Activated naive CD8-positive, alpha-beta T cell (primary cell): Measurements from ENCODE around the gene FCHSD2.
A peak's percentile ranks its signal among the peaks of the same experiment; 100 is the strongest.
"Not testable (repeated sequence)": the region's sequence is repeated elsewhere in the genome, so short reads cannot be mapped to it uniquely, and the experiment has no call there.

ENCODE experiments used
- H3K27ac Mint-ChIP-seq: one replicate; pipeline ENCODE4 v1.8.0; 2021; ENCODE audit warnings: mixed read lengths
- H3K27me3 Mint-ChIP-seq: one replicate; pipeline ENCODE4 v1.8.0; 2021; ENCODE audit warnings: mixed read lengths
- H3K36me3 Mint-ChIP-seq: one replicate; pipeline ENCODE4 v1.8.0; 2021; ENCODE audit warnings: mixed read lengths
- H3K4me1 Mint-ChIP-seq: one replicate; pipeline ENCODE4 v1.8.0; 2021; ENCODE audit warnings: low read depth, mixed read lengths
- H3K4me3 Mint-ChIP-seq: one replicate; pipeline ENCODE4 v1.8.0; 2021; ENCODE audit warnings: mild to moderate bottlenecking, mixed read lengths
- H3K9me3 Mint-ChIP-seq: one replicate; pipeline ENCODE4 v1.8.0; 2021; ENCODE audit warnings: low read depth, mixed read lengths

FCHSD2 gene

DNA sequence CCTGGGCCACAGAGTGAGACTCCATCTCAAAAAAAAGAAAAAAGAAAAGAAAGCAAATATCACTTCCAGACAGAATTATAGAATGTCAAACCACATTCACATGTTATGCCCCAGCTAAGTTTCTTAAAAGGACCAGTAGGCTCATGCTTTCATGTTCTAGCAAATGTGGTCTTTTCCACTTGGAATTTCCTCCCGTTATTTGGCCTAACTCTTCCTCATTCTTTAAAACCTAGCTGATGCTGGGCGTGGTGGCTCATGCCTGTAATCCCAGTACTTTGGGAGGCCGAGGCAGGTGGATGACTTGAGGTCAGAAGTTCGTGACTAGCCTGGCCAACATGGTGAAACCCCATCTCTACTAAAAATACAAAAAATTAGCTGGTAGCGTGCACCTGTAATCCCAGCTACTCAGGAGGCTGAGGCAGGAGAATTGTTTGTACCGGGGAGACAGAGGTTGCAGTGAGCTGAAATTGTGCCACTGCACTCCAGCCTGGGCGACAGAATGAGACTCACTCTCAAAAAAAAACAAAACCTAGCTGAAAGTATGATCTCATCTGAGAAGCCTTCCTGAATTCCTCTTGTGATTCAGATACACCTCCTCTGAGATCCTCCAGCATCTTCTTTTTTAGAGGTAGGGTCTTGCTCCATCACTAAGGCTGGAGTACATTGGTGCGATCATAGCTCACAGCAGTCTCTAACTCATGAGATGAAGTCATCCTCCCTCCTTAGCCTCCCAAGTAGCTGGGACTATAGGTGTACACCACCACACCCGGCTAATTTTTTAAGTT, 50.4 kb downstream of the FCHSD2 start:
- Mint-ChIP-seq H3K4me3 (no peak overlapping the region), H3K36me3 (peaks cover 3% of the 10 kb centered on the region), H3K27ac (no peak overlapping the region), H3K4me1 (peaks cover 20% of the 10 kb centered on the region), H3K27me3 (no peaks in the 10 kb centered on the region), H3K9me3 (no peaks in the 10 kb centered on the region)

DNA sequence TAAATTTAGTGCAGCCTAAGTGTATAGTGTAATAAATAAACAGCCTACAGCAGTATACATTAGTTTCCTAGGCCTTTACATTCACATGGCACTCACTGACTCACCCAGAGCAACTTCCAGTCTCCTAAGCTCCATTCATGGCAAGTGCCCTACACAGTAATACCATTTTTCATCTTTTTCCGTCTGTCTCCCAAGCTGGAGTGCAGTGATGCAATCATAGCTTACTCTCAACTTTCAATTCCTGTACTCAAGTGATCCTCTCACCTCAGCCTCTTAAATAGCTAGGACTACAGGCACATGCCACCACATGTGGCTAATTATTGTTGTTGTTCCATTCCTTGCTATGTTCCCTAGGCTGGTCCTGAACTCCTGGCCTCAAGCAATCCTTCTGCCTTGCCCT, 54.4 kb downstream of the FCHSD2 start:
- H3K36me3 Mint-ChIP-seq: peaks cover 2% of the 10 kb centered on the region
- H3K27me3 Mint-ChIP-seq: no peaks in the 10 kb centered on the region
- no peaks in the 10 kb centered on the region for H3K9me3 Mint-ChIP-seq
- no peak overlapping the region for H3K4me3 Mint-ChIP-seq
- H3K4me1 Mint-ChIP-seq: peaks cover 17% of the 10 kb centered on the region
- no peak overlapping the region for H3K27ac Mint-ChIP-seq

DNA sequence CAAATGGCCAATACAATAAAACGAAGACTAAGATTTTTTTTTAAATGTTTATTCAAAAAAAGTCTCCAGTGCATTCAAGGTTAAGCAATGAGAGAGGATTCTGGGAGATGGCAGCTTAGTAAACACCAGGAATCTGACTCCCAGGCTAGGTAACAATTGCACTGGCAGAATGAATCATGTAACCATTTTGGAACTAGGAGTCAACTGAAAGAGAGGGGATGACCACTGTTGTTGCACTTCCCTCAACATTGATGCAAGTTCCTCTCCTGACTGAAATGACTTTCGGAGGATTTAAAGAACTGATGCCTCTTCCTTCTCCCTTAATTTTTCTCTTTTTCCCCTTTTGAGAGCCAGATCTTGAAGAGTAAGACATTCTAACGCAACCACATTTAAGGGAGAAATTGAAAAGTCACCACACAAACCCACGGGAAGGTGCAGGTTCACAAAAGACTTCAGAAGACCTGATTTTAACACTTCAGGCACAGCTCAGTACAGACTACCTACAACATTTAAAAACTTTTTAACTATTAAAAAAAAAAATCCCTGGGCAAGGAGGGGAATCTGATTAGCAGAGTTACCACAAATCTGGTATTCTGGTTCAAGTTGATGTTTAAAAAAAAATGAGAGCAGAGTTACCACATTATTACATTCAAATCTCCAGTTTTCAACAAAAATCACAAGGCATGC, 56.8 kb downstream of the FCHSD2 start:
- Mint-ChIP-seq H3K4me3 (no peak overlapping the region), H3K4me1 (peaks cover 17% of the 10 kb centered on the region), H3K9me3 (no peaks in the 10 kb centered on the region), H3K27ac (no peak overlapping the region), H3K36me3 (peaks cover 4% of the 10 kb centered on the region), H3K27me3 (no peaks in the 10 kb centered on the region)

DNA sequence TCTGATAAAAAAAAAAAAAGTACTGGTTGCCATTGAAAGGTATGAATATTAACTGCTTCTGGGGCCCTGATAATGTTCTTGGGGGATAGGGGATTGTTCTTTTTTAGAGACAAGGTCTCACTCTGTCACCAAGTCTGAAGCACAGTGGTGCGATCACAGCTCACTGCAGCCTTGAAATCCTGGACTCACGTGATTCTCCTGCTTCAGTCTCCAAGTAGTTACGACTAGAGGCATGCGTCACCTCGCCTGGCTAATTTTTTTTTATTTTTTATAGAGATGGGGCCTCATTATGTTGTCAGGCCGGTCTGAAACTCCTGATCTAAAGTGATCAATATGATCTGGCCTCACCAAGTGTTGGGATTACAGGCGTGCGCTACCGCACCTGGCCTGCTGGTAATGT, 63.5 kb downstream of the FCHSD2 start:
- Mint-ChIP-seq H3K9me3 (peaks cover 14% of the 10 kb centered on the region), H3K36me3 (peaks cover 29% of the 10 kb centered on the region), H3K27ac (no peak overlapping the region), H3K4me3 (no peak overlapping the region), H3K4me1 (peaks cover 18% of the 10 kb centered on the region), H3K27me3 (no peaks in the 10 kb centered on the region)

DNA sequence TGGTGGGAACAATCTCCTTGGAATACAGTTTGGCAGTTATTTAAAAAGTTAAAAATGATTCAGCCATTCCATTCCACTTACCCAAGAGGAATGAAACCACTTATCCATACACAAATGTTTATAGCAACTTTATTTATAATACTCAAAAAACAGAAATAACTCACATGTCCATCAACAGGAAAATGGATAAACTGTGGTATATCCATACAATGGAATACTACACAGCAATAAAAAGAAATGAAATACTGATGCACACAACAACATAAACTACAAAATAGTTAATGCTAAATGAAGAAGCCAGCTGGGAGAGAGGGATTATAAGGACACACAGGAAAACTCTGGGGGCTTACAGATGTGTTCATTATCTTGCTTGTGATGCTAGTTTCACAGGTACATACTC, 64.7 kb downstream of the FCHSD2 start:
- Mint-ChIP-seq H3K27me3 (no peaks in the 10 kb centered on the region), H3K36me3 (peaks cover 26% of the 10 kb centered on the region), H3K4me3 (no peak overlapping the region), H3K9me3 (peaks cover 14% of the 10 kb centered on the region), H3K27ac (no peak overlapping the region), H3K4me1 (peaks cover 28% of the 10 kb centered on the region)

DNA sequence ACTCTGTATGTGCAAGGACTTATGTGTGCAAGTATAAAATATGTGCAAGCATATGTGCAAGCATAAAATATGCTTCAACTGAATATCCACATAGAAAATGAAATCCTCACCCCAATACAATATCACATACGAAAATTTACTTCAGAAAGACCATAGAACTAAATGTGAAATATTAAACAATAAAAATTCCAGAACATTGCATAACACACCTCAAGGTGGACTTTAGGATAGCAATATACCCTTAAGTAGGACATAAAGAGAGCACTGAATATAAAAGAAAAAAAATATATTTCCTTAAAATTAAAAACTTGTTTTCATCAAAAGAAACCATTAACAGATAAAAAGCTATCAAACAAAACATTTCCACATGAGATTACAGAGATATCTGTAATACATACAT, 67.8 kb downstream of the FCHSD2 start:
- H3K27ac Mint-ChIP-seq: peak overlapping the region; percentile 48
- peaks cover 22% of the 10 kb centered on the region for H3K36me3 Mint-ChIP-seq
- H3K4me1 Mint-ChIP-seq: peaks cover 41% of the 10 kb centered on the region
- no peak overlapping the region for H3K4me3 Mint-ChIP-seq
- no peaks in the 10 kb centered on the region for H3K27me3 Mint-ChIP-seq
- peaks cover 14% of the 10 kb centered on the region for H3K9me3 Mint-ChIP-seq

DNA sequence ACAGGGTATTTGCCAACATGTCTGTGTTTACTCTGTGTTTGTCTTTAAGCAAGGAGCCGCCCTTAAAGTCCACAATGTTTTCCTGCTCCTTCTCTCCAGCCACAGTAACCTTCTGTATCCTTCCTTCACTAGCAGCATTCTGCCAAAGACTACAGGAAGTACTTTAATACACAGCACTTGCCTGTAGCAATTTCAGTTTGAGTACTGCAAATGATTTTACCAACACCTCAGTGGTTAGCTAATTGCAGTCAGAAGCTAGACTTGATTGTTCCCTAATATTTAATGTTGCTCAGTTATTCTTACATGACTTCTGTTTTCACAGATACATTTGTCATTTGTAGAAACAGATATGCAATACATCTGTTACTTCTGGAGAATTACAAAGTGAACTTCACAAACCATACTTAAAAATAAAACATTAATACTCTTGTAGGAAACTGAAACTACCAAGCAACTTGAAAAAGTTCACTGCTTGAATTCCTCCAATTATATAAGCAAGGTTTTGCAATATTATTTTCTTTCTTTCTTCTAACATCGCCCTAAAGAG, 69.1 kb downstream of the FCHSD2 start:
- peaks cover 42% of the 10 kb centered on the region for H3K4me1 Mint-ChIP-seq
- H3K4me3 Mint-ChIP-seq: no peak overlapping the region
- peaks cover 7% of the 10 kb centered on the region for H3K9me3 Mint-ChIP-seq
- peaks cover 15% of the 10 kb centered on the region for H3K36me3 Mint-ChIP-seq
- H3K27ac Mint-ChIP-seq: no peak overlapping the region
- H3K27me3 Mint-ChIP-seq: no peaks in the 10 kb centered on the region

DNA sequence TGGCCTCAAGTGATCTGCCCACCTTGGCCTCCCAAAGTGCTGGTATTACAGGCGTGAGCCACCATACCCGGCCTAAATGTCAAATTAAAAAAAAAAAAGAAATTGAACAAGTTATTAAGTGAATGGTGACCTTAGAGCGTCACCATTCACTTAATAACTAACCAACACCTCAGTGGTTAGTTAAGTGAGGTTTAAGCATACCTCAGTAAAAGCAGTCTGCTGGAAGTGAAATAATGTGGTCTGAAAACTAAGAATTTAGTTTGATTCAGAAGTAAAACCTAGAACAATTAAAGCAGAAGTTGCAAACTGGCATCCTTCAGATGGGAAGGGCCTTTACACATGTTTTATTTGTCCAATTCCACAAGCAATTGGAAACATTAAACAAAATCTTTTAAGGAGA, 71.5 kb downstream of the FCHSD2 start:
- Mint-ChIP-seq H3K36me3 (peaks cover 11% of the 10 kb centered on the region), H3K4me1 (peaks cover 60% of the 10 kb centered on the region), H3K4me3 (no peak overlapping the region), H3K27me3 (no peaks in the 10 kb centered on the region), H3K27ac (no peak overlapping the region), H3K9me3 (no peaks in the 10 kb centered on the region)

DNA sequence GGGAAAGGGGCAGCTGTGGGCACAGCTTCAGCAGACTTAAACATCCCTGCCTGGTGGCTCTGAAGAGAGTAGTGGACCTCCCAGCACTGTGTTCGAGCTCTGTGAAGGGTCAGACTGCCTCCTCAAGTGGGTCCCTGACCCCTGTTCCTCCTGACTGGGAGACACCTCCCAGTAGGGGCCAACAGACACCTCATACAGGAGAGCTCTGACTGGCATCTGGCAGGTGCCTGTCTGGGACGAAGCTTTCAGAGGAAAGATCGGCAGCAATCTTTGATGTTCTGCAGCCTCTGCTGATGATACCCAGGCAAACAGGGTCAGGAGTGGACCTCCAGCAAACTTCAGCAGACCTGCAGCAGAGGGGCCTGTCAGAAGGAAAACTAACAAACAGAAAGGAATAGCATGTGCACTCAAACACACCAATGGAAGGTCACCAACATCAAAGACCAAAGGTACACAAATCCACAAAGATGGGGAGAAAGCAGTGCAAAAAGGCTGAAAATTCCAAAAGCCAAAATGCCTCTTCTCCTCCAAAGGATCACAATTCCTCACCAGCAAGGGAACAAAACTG, 80.2 kb downstream of the FCHSD2 start:
- H3K27ac Mint-ChIP-seq, H3K9me3 Mint-ChIP-seq, H3K27me3 Mint-ChIP-seq, H3K4me3 Mint-ChIP-seq: not testable (repeated sequence)
- Mint-ChIP-seq H3K36me3 (peaks cover 18% of the 10 kb centered on the region), H3K4me1 (peaks cover 51% of the 10 kb centered on the region)

DNA sequence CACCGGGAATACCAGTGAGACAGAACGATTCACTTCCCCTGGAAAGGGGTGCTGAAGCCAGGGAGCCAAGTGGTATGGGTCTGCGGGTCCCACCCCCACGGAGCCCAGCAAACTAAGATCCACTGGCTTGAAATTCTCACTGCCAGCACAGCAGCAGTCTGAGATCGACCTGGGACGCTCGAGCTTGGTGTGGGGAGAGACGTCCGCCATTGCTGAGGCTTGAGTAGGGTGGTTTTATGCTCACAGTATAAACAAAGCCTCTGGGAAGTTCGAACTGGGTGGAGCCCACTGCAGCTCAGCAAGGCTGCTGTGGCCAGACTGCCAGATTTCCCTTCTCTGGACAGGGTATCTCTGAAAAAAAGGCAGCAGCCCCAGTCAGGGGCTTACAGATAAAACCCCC, 80.7 kb downstream of the FCHSD2 start:
- not testable (repeated sequence) for H3K9me3 Mint-ChIP-seq
- peaks cover 48% of the 10 kb centered on the region for H3K4me1 Mint-ChIP-seq

DNA sequence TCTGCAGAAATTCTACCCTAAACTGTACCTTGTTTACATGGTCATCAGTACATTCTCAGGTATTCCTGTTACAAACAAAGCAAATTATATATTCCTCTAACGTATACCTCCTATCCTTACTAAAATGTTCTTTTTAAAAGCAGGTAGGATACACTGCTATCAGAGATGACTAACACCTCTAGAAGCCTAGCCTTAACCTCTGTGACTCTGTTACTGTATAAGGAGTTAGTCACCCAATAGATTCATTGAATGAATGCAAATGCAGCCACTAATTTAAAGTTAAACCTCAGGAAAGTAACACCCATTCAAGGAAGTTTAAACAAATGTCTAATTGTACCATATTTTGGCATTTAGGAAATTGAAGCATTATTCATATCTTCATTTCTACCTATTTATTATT, 82.2 kb downstream of the FCHSD2 start:
- Mint-ChIP-seq H3K36me3 (peaks cover 13% of the 10 kb centered on the region), H3K9me3 (peaks cover 10% of the 10 kb centered on the region), H3K27ac (no peak overlapping the region), H3K4me3 (no peak overlapping the region), H3K4me1 (peaks cover 41% of the 10 kb centered on the region), H3K27me3 (no peaks in the 10 kb centered on the region)

More for the DNA sequence above, 80.7 kb downstream of the FCHSD2 start:
- H3K27ac Mint-ChIP-seq, H3K4me3 Mint-ChIP-seq, H3K27me3 Mint-ChIP-seq: not testable (repeated sequence)
- H3K36me3 Mint-ChIP-seq: peaks cover 16% of the 10 kb centered on the region

DNA sequence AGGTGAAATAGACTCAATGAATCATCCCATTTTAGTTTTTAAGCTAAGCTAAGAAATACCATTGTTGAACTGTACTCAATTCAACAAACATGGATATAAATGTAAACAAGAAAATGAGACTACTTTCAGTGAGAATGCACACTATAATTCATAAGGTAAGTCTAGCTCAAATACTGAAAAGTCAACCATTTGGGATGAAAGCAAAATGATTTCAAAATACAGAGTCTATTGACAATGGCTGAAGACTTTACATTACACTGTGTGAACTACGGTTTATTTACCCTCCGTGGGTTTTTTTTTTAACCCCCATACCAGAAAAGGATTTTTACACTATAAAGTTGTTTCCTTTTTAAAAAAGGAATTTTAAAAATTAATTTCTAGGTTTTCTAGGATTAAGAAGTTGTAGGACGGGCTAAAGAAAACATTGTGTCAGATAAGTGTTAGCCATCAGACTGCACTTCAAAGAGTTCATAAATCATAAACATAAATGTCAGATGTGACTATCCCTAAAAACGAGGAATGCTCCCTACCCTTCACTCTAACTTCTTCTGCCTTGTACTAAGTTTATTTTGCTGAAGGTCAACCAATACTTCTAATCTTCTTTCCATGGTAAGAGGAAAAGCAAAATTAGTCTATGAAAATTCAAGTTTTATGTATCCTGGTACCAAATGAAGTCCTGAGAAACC, 83.0 kb downstream of the FCHSD2 start:
- no peak overlapping the region for H3K27ac Mint-ChIP-seq
- no peak overlapping the region for H3K4me3 Mint-ChIP-seq
- no peaks in the 10 kb centered on the region for H3K27me3 Mint-ChIP-seq
- peaks cover 39% of the 10 kb centered on the region for H3K4me1 Mint-ChIP-seq
- H3K9me3 Mint-ChIP-seq: peaks cover 9% of the 10 kb centered on the region
- H3K36me3 Mint-ChIP-seq: peaks cover 12% of the 10 kb centered on the region

DNA sequence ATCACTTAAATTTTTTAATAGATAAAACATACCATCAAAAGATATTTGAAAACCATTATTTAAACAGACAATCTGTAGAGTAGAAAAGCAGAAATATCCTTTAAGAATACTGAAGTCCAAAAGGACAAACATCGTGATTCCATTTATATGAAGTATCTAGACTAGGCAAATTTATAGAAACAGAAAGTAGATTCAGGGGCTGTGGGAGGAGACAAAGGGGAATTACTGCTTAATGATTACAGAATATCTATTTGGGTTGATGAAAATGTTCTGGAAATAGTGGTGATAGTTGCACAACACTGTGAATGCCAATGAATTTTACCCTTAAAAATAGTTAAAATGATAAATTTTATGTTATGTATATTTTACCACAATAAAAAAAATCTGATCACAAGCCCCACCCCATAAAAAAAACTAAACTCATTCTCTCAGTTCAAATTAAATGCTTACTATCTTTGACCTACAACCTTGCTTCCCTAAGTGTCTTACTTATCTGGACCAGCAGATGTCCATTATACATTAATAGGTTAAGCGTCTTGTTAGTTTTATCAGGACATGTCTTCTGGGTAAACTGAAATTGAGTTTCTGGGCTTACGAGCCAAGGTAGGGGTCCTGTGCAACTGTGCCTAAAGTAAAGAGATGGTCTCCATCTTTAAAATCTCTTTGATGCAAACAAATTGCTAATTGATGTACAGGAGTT, 86.3 kb downstream of the FCHSD2 start:
- Mint-ChIP-seq H3K27ac (no peak overlapping the region), H3K27me3 (no peaks in the 10 kb centered on the region), H3K36me3 (peaks cover 3% of the 10 kb centered on the region), H3K4me3 (no peak overlapping the region), H3K4me1 (peaks cover 29% of the 10 kb centered on the region), H3K9me3 (no peaks in the 10 kb centered on the region)

DNA sequence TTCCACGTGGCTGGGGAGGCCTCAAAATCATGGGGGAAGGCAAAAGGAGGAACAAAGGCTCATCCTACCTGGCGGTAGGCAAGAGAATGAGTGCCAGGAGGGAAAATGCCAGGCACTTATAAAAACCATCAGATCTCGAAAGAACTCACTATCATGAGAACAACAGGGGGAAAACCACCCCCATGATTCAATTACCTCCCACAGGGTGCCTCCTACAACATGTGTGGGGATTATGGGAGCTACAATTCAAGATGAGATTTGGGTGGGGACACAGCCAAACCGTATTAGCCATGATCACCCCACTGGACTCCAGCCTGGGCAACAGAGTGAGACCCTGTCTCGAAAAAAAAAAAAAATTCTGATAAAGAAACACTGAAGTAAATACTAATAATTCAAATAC, 87.1 kb downstream of the FCHSD2 start:
- Mint-ChIP-seq H3K27ac (no peak overlapping the region), H3K9me3 (no peaks in the 10 kb centered on the region), H3K4me1 (peaks cover 25% of the 10 kb centered on the region), H3K36me3 (peaks cover 3% of the 10 kb centered on the region), H3K27me3 (no peaks in the 10 kb centered on the region), H3K4me3 (no peak overlapping the region)
